PFSK-1 (cell line): Measurements from ENCODE around the gene IRF6.

Source experiments
- POLR2AphosphoS5 ChIP-seq: IDR thresholded peaks from 2 replicates; pipeline ENCODE4 v1.6.1; 2012; ENCODE audit warnings: low read depth, mild to moderate bottlenecking, control low read depth, low read length, moderate library complexity
- SIN3A ChIP-seq: IDR thresholded peaks from 2 replicates; pipeline ENCODE4 v1.6.1; 2012; ENCODE audit warnings: mild to moderate bottlenecking, low read length, moderate library complexity, borderline replicate concordance; ENCODE audit not compliant: insufficient read depth
- TAF1 ChIP-seq: IDR thresholded peaks from 2 replicates; pipeline ENCODE4 v1.6.1; 2012; ENCODE audit warnings: low read length, control low read depth, borderline replicate concordance; ENCODE audit not compliant: insufficient read depth
- TF ChIP-seq, protein P1 (sequence below), 2 experiments: IDR thresholded peaks; 2 replicates each; pipeline versions ENCODE4 v1.6.1 to v1.8.0; 2011 to 2012; ENCODE audit warnings: low read depth in 2 of 2, low read length in 2 of 2, control low read depth in 1 of 2, inconsistent platforms in 1 of 2, mild to moderate bottlenecking in 1 of 2, moderate library complexity in 1 of 2; ENCODE audit not compliant: insufficient read depth in 1 of 2

DNA sequence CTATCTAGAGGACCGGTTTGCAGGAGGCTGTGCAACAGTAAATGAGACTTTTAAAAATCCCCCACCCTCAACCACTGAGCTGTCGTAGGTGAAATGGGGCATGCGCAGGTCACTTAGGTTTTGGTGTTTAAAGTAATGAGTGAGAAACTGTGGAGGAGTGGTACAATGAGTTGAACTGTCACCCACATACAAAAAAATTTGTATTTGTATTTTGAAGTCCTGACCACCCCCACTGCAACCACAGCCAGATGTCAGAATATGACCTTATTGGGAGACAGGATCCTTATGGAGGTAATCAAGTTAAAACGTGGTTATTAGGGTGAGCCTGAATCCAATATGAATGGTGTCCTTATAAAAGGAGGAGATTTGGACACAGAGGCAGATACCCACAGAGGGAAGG, 1.6 kb upstream of the IRF6 start:
- no peak for TF ChIP-seq TAF1
- TF ChIP-seq POLR2AphosphoS5 = no peak
- TF ChIP-seq, protein P1, sequence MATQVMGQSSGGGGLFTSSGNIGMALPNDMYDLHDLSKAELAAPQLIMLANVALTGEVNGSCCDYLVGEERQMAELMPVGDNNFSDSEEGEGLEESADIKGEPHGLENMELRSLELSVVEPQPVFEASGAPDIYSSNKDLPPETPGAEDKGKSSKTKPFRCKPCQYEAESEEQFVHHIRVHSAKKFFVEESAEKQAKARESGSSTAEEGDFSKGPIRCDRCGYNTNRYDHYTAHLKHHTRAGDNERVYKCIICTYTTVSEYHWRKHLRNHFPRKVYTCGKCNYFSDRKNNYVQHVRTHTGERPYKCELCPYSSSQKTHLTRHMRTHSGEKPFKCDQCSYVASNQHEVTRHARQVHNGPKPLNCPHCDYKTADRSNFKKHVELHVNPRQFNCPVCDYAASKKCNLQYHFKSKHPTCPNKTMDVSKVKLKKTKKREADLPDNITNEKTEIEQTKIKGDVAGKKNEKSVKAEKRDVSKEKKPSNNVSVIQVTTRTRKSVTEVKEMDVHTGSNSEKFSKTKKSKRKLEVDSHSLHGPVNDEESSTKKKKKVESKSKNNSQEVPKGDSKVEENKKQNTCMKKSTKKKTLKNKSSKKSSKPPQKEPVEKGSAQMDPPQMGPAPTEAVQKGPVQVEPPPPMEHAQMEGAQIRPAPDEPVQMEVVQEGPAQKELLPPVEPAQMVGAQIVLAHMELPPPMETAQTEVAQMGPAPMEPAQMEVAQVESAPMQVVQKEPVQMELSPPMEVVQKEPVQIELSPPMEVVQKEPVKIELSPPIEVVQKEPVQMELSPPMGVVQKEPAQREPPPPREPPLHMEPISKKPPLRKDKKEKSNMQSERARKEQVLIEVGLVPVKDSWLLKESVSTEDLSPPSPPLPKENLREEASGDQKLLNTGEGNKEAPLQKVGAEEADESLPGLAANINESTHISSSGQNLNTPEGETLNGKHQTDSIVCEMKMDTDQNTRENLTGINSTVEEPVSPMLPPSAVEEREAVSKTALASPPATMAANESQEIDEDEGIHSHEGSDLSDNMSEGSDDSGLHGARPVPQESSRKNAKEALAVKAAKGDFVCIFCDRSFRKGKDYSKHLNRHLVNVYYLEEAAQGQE (IDR thresholded peaks at IDR 0.05; ENCODE audit: insufficient read depth in 1 of 2, low read depth in 2 of 2, low read length in 2 of 2) = no peak
- no peak for TF ChIP-seq SIN3A
